HEK293 (cell line): ENCODE measurements around the gene RTBDN.

Experiments used
- GLIS1 ChIP-seq: fragments of 450-650 bp; formaldehyde crosslinking; IDR thresholded peaks from 2 replicates; pipeline ENCODE4 v1.5.1; 2016; ENCODE audit warnings: missing biosample characterization, missing genetic modification characterization
- GLIS2 ChIP-seq: fragments of 450-650 bp; formaldehyde crosslinking; IDR thresholded peaks from 2 replicates; pipeline ENCODE4 v1.5.1; 2016; ENCODE audit warnings: missing biosample characterization, missing genetic modification characterization
- HOXA7 ChIP-seq: sonication (generic); formaldehyde crosslinking; IDR thresholded peaks from 2 replicates; pipeline ENCODE4 v1.8.1; 2022; ENCODE audit warnings: missing genetic modification reagents, borderline replicate concordance
- HOXC10 ChIP-seq: sonication (generic); formaldehyde crosslinking; IDR thresholded peaks from 2 replicates; pipeline ENCODE4 v1.8.1; 2023; ENCODE audit warnings: mild to moderate bottlenecking, missing genetic modification reagents
- KLF10 ChIP-seq: fragments of 450-650 bp; IDR thresholded peaks from 2 replicates; pipeline ENCODE4 v1.5.1; 2018; ENCODE audit warnings: missing biosample characterization, mild to moderate bottlenecking, missing genetic modification characterization
- KLF8 ChIP-seq: fragments of 450-650 bp; formaldehyde crosslinking; IDR thresholded peaks from 2 replicates; pipeline ENCODE4 v1.5.1; 2016; ENCODE audit warnings: missing biosample characterization, missing genetic modification characterization
- MZF1 ChIP-seq: fragments of 450-650 bp; formaldehyde crosslinking; IDR thresholded peaks from 2 replicates; pipeline ENCODE4 v1.5.1; 2017; ENCODE audit warnings: missing biosample characterization, missing genetic modification characterization, borderline replicate concordance
- RBAK ChIP-seq: fragments of 450-650 bp; formaldehyde crosslinking; IDR thresholded peaks from 2 replicates; pipeline ENCODE4 v1.5.1; 2016; ENCODE audit warnings: missing biosample characterization, missing genetic modification characterization
- SCRT1 ChIP-seq: fragments of 450-650 bp; formaldehyde crosslinking; IDR thresholded peaks from 2 replicates; pipeline ENCODE4 v1.5.1; 2016; ENCODE audit warnings: missing biosample characterization, missing genetic modification characterization, borderline replicate concordance
- ZBTB8A ChIP-seq: fragments of 450-650 bp; formaldehyde crosslinking; IDR thresholded peaks from 2 replicates; pipeline ENCODE4 v1.5.1; 2016; ENCODE audit warnings: missing biosample characterization, missing genetic modification characterization
- ZNF10 ChIP-seq: fragments of 450-650 bp; formaldehyde crosslinking; IDR thresholded peaks from 2 replicates; pipeline ENCODE4 v1.5.1; 2017; ENCODE audit warnings: missing biosample characterization, missing genetic modification characterization
- ZNF121 ChIP-seq: fragments of 450-650 bp; formaldehyde crosslinking; IDR thresholded peaks from 2 replicates; pipeline ENCODE4 v1.5.1; 2016; ENCODE audit warnings: missing biosample characterization, missing genetic modification characterization
- ZNF138 ChIP-seq: fragments of 450-650 bp; formaldehyde crosslinking; IDR thresholded peaks from 2 replicates; pipeline ENCODE4 v1.5.1; 2016; ENCODE audit warnings: missing biosample characterization, missing genetic modification characterization, borderline replicate concordance
- ZNF19 ChIP-seq: fragments of 450-650 bp; formaldehyde crosslinking; IDR thresholded peaks from 2 replicates; pipeline ENCODE4; 2016; ENCODE audit warnings: missing biosample characterization, missing genetic modification characterization, low read depth
- ZNF248 ChIP-seq: fragments of 450-650 bp; formaldehyde crosslinking; IDR thresholded peaks from 2 replicates; pipeline ENCODE4 v1.5.1; 2017; ENCODE audit warnings: missing biosample characterization, missing genetic modification characterization
- ZNF302 ChIP-seq: fragments of 450-650 bp; formaldehyde crosslinking; IDR thresholded peaks from 2 replicates; pipeline ENCODE4 v1.5.1; 2016; ENCODE audit warnings: missing biosample characterization, missing genetic modification characterization, low read depth
- ZNF311 ChIP-seq: fragments of 450-650 bp; formaldehyde crosslinking; IDR thresholded peaks from 2 replicates; pipeline ENCODE4 v1.5.1; 2017; ENCODE audit warnings: missing biosample characterization, missing genetic modification characterization, borderline replicate concordance
- ZNF529 ChIP-seq: fragments of 450-650 bp; formaldehyde crosslinking; IDR thresholded peaks from 2 replicates; pipeline ENCODE4 v1.5.1; 2017; ENCODE audit warnings: missing genetic modification characterization, missing biosample characterization; ENCODE audit not compliant: insufficient replicate concordance
- ZNF549 ChIP-seq: fragments of 450-650 bp; IDR thresholded peaks from 2 replicates; pipeline ENCODE4 v1.5.1; 2018; ENCODE audit warnings: missing biosample characterization, missing genetic modification characterization, mild to moderate bottlenecking, inconsistent platforms, moderate library complexity
- ZNF571 ChIP-seq: fragments of 450-650 bp; formaldehyde crosslinking; IDR thresholded peaks from 2 replicates; pipeline ENCODE4 v1.5.0; 2017; ENCODE audit warnings: missing biosample characterization, missing genetic modification characterization
- ZNF658 ChIP-seq: fragments of 450-650 bp; formaldehyde crosslinking; IDR thresholded peaks from 2 replicates; pipeline ENCODE4; 2016; ENCODE audit warnings: missing biosample characterization, missing genetic modification characterization
- ZNF768 ChIP-seq: fragments of 450-650 bp; formaldehyde crosslinking; IDR thresholded peaks from 2 replicates; pipeline ENCODE4 v1.5.1; 2018; ENCODE audit warnings: missing biosample characterization, mild to moderate bottlenecking, missing genetic modification characterization
- ZNF776 ChIP-seq: fragments of 450-650 bp; formaldehyde crosslinking; IDR thresholded peaks from 2 replicates; pipeline ENCODE4 v1.5.0; 2017; ENCODE audit warnings: missing biosample characterization, missing genetic modification characterization, borderline replicate concordance
- TF ChIP-seq, protein P1 (sequence below): fragments of 450-650 bp; formaldehyde crosslinking; IDR thresholded peaks from 2 replicates; pipeline ENCODE4 v1.5.1; 2016; ENCODE audit warnings: missing biosample characterization, missing genetic modification characterization
- TF ChIP-seq, protein P2 (sequence below): fragments of 450-650 bp; formaldehyde crosslinking; conservative IDR thresholded peaks from 2 replicates; pipeline ENCODE4 v1.5.1; 2016; ENCODE audit warnings: low read depth, missing biosample characterization, missing genetic modification characterization
- TF ChIP-seq, protein P3 (sequence below): fragments of 450-650 bp; formaldehyde crosslinking; IDR thresholded peaks from 2 replicates; pipeline ENCODE4 v1.5.1; 2016; ENCODE audit warnings: missing biosample characterization, missing genetic modification characterization
- TF ChIP-seq, protein P4 (sequence below): fragments of 450-650 bp; formaldehyde crosslinking; IDR thresholded peaks from 2 replicates; pipeline ENCODE4 v1.5.1; 2016; ENCODE audit warnings: missing biosample characterization, missing genetic modification characterization

Gene RTBDN

DNA sequence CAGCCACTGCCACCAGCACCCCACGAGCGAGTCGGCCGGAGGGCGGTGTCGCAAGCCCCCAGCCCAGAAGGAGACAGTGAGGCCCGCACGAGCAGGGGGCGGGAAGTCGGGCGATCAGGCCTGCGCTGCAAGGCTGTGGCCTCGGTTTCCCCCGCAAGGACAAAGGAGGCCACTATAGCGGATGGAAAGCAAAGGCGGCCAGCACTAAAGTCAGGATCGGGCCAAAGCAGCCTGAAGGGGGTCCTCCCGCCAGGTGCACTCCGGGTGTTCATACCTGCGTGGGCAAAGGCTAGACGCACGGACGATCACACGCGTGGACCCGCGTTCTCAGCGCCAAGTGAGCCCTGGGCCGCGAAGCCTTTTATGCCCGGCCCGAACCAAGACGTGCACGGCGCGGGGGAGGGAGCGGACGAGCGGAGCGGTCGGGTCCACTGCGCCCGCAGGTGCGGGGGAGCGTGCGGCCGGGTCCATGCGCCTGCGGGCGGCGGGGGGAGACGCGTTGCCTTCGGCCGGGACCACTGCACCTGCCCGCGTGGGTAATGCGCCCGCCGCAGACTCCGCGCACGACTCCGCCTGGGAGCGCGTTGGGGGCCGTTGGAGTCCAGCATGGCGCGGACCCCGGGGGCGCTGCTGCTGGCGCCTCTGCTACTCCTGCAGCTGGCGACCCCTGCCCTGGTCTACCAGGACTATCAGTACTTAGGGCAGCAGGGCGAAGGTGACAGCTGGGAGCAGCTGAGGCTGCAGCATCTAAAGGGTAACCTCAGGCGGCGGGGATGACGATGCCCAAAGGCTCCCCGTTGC, 32.7 kb downstream of the RTBDN start, which contains the start of the genes PRDX2 and THSD8 (continued):
- TF ChIP-seq KLF10 (tag by site-specific recombination) (peak; percentile 73; the same call in 1 of the 2 replicates), MZF1 (tag by site-specific recombination) (no peak), ZNF248 (no peak), ZNF302 (tag by site-specific recombination) (no peak), ZNF311 (tag by site-specific recombination) (no peak), ZNF138 (tag by site-specific recombination) (no peak), HOXA7 (CRISPR knock-in tag) (no peak), HOXC10 (CRISPR knock-in tag) (no peak), ZNF571 (tag by site-specific recombination) (no peak), GLIS1 (tag by site-specific recombination) (peak; percentile 49), ZNF549 (tag by site-specific recombination) (no peak), ZNF776 (no peak), ZNF658 (tag by site-specific recombination) (no peak), SCRT1 (tag by site-specific recombination) (no peak), ZNF10 (tag by site-specific recombination) (0 out of 2 replicates have a peak, but pooled peaks have one; percentile 48), ZNF529 (tag by site-specific recombination) (no peak), ZNF19 (tag by site-specific recombination) (no peak), KLF8 (tag by site-specific recombination) (peak; percentile 47; the same call in 1 of the 2 replicates), GLIS2 (tag by site-specific recombination) (peak; percentile 62), RBAK (tag by site-specific recombination) (no peak), ZNF768 (tag by site-specific recombination) (no peak), ZNF121 (tag by site-specific recombination) (no peak), ZBTB8A (tag by site-specific recombination) (peak; percentile 87)
- TF ChIP-seq, protein P1, sequence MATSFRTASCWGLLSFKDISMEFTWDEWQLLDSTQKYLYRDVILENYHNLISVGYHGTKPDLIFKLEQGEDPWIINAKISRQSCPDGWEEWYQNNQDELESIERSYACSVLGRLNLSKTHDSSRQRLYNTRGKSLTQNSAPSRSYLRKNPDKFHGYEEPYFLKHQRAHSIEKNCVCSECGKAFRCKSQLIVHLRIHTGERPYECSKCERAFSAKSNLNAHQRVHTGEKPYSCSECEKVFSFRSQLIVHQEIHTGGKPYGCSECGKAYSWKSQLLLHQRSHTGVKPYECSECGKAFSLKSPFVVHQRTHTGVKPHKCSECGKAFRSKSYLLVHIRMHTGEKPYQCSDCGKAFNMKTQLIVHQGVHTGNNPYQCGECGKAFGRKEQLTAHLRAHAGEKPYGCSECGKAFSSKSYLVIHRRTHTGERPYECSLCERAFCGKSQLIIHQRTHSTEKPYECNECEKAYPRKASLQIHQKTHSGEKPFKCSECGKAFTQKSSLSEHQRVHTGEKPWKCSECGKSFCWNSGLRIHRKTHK (tag by site-specific recombination), result no peak
- TF ChIP-seq, protein P2, sequence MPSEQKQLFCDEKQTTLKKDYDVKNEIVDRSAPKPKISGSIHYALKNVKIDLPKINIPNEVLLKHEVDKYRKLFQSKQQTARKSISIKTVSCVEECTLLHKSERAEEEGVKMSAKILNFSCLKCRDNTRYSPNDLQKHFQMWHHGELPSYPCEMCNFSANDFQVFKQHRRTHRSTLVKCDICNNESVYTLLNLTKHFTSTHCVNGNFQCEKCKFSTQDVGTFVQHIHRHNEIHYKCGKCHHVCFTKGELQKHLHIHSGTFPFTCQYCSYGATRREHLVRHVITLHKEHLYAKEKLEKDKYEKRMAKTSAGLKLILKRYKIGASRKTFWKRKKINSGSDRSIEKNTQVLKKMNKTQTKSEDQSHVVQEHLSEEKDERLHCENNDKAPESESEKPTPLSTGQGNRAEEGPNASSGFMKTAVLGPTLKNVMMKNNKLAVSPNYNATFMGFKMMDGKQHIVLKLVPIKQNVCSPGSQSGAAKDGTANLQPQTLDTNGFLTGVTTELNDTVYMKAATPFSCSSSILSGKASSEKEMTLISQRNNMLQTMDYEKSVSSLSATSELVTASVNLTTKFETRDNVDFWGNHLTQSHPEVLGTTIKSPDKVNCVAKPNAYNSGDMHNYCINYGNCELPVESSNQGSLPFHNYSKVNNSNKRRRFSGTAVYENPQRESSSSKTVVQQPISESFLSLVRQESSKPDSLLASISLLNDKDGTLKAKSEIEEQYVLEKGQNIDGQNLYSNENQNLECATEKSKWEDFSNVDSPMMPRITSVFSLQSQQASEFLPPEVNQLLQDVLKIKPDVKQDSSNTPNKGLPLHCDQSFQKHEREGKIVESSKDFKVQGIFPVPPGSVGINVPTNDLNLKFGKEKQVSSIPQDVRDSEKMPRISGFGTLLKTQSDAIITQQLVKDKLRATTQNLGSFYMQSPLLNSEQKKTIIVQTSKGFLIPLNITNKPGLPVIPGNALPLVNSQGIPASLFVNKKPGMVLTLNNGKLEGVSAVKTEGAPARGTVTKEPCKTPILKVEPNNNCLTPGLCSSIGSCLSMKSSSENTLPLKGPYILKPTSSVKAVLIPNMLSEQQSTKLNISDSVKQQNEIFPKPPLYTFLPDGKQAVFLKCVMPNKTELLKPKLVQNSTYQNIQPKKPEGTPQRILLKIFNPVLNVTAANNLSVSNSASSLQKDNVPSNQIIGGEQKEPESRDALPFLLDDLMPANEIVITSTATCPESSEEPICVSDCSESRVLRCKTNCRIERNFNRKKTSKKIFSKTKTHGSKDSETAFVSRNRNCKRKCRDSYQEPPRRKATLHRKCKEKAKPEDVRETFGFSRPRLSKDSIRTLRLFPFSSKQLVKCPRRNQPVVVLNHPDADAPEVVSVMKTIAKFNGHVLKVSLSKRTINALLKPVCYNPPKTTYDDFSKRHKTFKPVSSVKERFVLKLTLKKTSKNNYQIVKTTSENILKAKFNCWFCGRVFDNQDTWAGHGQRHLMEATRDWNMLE (tag by site-specific recombination), result no peak
- TF ChIP-seq, protein P3, sequence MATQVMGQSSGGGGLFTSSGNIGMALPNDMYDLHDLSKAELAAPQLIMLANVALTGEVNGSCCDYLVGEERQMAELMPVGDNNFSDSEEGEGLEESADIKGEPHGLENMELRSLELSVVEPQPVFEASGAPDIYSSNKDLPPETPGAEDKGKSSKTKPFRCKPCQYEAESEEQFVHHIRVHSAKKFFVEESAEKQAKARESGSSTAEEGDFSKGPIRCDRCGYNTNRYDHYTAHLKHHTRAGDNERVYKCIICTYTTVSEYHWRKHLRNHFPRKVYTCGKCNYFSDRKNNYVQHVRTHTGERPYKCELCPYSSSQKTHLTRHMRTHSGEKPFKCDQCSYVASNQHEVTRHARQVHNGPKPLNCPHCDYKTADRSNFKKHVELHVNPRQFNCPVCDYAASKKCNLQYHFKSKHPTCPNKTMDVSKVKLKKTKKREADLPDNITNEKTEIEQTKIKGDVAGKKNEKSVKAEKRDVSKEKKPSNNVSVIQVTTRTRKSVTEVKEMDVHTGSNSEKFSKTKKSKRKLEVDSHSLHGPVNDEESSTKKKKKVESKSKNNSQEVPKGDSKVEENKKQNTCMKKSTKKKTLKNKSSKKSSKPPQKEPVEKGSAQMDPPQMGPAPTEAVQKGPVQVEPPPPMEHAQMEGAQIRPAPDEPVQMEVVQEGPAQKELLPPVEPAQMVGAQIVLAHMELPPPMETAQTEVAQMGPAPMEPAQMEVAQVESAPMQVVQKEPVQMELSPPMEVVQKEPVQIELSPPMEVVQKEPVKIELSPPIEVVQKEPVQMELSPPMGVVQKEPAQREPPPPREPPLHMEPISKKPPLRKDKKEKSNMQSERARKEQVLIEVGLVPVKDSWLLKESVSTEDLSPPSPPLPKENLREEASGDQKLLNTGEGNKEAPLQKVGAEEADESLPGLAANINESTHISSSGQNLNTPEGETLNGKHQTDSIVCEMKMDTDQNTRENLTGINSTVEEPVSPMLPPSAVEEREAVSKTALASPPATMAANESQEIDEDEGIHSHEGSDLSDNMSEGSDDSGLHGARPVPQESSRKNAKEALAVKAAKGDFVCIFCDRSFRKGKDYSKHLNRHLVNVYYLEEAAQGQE (tag by site-specific recombination), result peak; percentile 31; the same call in 1 of the 2 replicates
- TF ChIP-seq, protein P4, sequence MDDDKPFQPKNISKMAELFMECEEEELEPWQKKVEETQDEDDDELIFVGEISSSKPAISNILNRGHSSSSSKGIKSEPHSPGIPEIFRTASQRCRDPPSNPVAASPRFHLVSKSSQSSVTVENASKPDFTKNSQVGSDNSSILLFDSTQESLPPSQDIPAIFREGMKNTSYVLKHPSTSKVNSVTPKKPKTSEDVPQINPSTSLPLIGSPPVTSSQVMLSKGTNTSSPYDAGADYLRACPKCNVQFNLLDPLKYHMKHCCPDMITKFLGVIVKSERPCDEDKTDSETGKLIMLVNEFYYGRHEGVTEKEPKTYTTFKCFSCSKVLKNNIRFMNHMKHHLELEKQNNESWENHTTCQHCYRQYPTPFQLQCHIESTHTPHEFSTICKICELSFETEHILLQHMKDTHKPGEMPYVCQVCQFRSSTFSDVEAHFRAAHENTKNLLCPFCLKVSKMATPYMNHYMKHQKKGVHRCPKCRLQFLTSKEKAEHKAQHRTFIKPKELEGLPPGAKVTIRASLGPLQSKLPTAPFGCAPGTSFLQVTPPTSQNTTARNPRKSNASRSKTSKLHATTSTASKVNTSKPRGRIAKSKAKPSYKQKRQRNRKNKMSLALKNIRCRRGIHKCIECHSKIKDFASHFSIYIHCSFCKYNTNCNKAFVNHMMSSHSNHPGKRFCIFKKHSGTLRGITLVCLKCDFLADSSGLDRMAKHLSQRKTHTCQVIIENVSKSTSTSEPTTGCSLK (tag by site-specific recombination), result no peak
